ENCODE measurements around the gene KIAA1328. TPM values are rescaled to one million over a fixed set of nuclear protein-coding genes. Genes with fewer than 3 reads are reported as not detected.

Gene KIAA1328
- total and polyA plus RNA-seq, 9 of the 15 experiments (the other 6 are each of a cell fraction or from before 2014, with no cell fraction given) = 4.0 to 8.6 (median 7.4) TPM

DNA sequence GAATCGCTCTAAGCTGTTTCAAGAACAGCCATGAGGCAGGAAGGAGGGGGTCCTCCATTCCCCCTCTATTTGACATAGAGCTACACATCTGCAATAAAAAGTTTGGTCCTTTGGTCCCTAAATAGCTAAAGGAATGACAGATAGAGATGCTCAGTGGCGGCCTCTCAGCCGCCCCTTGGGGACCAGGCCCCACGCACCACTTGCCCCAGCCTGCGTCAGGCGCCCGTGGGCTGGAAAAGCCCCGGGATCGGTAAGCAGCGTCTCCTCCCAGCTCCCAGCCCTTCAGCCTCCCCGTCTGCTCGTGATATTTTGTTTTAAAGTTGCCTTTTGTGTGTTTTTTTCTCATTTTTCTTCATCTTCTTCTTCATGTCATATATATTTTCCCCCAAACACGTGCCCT lies 415.7 kb downstream of the KIAA1328 start (continued):
- TF ChIP-seq, protein P1, sequence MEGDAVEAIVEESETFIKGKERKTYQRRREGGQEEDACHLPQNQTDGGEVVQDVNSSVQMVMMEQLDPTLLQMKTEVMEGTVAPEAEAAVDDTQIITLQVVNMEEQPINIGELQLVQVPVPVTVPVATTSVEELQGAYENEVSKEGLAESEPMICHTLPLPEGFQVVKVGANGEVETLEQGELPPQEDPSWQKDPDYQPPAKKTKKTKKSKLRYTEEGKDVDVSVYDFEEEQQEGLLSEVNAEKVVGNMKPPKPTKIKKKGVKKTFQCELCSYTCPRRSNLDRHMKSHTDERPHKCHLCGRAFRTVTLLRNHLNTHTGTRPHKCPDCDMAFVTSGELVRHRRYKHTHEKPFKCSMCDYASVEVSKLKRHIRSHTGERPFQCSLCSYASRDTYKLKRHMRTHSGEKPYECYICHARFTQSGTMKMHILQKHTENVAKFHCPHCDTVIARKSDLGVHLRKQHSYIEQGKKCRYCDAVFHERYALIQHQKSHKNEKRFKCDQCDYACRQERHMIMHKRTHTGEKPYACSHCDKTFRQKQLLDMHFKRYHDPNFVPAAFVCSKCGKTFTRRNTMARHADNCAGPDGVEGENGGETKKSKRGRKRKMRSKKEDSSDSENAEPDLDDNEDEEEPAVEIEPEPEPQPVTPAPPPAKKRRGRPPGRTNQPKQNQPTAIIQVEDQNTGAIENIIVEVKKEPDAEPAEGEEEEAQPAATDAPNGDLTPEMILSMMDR (IDR thresholded peaks at IDR 0.05 in 2 of 3, conservative IDR thresholded peaks at IDR 0.05 in 1 of 3; ENCODE audit: insufficient read depth in 2 of 3, low read depth in 1 of 3, low read length in 3 of 3) = no peak

DNA sequence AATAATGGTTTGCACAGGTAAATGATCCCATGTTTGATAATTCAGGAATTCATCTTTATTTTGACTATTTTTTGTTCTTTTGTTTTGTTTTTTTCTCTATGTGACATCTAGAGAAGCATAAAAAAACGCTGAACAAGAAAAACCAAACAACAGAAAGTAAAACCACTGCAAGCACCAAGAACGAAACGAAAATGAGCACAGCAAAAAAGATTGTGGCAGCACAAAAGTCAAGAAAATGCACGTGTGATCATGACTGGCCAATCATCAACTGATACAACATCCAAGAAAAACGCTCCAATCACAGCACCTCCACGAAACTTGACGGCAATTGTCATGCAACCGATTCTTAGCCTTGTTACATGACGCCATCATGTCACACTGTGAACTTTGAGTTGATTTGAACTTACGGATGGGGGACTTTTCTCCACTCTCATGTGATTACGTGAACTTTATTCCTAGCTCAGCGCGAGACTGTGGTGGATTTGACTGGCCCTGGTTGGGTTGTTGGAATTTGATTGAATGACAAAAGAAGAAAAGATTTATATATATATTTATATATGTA lies 417.9 kb downstream of the KIAA1328 start:
- ATAC-seq (no peak), DNase-seq (ENCODE audit: extremely low read depth in 1 of 4, low spot score in 3 of 4) (no peak), FAIRE-seq (no peak)
- peaks cover 2% of the 10 kb centered on the region; the same call in 1 of the 2 replicates for H4K20me1 ChIP-seq (replicated peaks; ENCODE audit: control insufficient read depth, insufficient read depth, low read length)
- WGBS (ENCODE audit: insufficient coverage, low coverage, missing lambda C conversion rate) = 3% methylated on average over 13 of the region's 13 CpGs
- H3K4me3 ChIP-seq = no peak overlapping the region
- no peak overlapping the region for H2AFZ ChIP-seq (ENCODE audit: low read depth, low read length)
- POLR2A ChIA-PET = no interaction called here
- no peak overlapping the region for H3K9ac ChIP-seq (ENCODE audit: insufficient read depth in 1 of 2, low read depth in 2 of 2, low read length in 2 of 2)
- H3K27me3 ChIP-seq (ENCODE audit: control insufficient read depth in 2 of 2, insufficient read depth in 2 of 2, low read length in 2 of 2) = peaks cover 8 to 22% of the 10 kb centered on the region in 2 experiments; a peak in 2 of 5 replicates
- in situ Hi-C loops (cut with MboI) = no loop called here
- BruUV-seq (replicated peaks) = no TSS peak
- no peaks in the 10 kb centered on the region for H3K9me3 ChIP-seq (replicated peaks; ENCODE audit: control insufficient read depth, insufficient read depth, low read depth, low read length)
- no peaks in the 10 kb centered on the region for H3K79me2 ChIP-seq (ENCODE audit: control insufficient read depth, insufficient read depth, low read length)
- peaks cover 0 to 4% of the 10 kb centered on the region in 2 experiments; a peak in 1 of 5 replicates for H3K4me1 ChIP-seq (replicated peaks in 1 of 2; ENCODE audit: control insufficient read depth in 2 of 2, insufficient read depth in 2 of 2, low read length in 2 of 2)
- H3K9me1 ChIP-seq (ENCODE audit: control insufficient read depth, insufficient read depth, low read length) = no peaks in the 10 kb centered on the region
- no peak for TF ChIP-seq NCOA6 (IDR thresholded peaks at IDR 0.05)
- TF ChIP-seq HNRNPH1 (optimal IDR thresholded peaks at IDR 0.05; ENCODE audit: low read depth, low read length) = no peak
- TF ChIP-seq, protein P2, sequence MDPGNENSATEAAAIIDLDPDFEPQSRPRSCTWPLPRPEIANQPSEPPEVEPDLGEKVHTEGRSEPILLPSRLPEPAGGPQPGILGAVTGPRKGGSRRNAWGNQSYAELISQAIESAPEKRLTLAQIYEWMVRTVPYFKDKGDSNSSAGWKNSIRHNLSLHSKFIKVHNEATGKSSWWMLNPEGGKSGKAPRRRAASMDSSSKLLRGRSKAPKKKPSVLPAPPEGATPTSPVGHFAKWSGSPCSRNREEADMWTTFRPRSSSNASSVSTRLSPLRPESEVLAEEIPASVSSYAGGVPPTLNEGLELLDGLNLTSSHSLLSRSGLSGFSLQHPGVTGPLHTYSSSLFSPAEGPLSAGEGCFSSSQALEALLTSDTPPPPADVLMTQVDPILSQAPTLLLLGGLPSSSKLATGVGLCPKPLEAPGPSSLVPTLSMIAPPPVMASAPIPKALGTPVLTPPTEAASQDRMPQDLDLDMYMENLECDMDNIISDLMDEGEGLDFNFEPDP (CRISPR knock-in tag; IDR thresholded peaks at IDR 0.05) = no peak
- H3K4me2 ChIP-seq (ENCODE audit: insufficient read depth, low read length) = no peak overlapping the region
- no peak overlapping the region for H3K27ac ChIP-seq (ENCODE audit: extremely low read depth, low read depth, low read length)
- CTCF ChIA-PET (ENCODE audit: low intra/inter-chr PET ratio) = no interaction called here
- no peaks in the 10 kb centered on the region for H3K36me3 ChIP-seq (ENCODE audit: control insufficient read depth, insufficient read depth, low read length)
- intact Hi-C loops (cut with micrococcal nuclease) = no loop called here

Measured in K562 (cell line).